Karpas-422 (cell line): ENCODE results near the gene CDS2. TPM values are rescaled to one million over a fixed set of nuclear protein-coding genes. Genes with fewer than 3 reads are reported as not detected.

ENCODE experiments used
- DNase-seq: peaks from one replicate; pipeline ENCODE4 v3.0.0-alpha.2; 2015
- H2AFZ ChIP-seq: fragments of 200-600 bp; sonication (generic); 2 replicates; pipeline ENCODE4 v1.6.1; 2014; ENCODE audit warnings: antibody characterized with exemption, low read length, mixed read lengths
- H3K27ac ChIP-seq: fragments of 200-600 bp; sonication (generic); 2 replicates; pipeline ENCODE4 v1.5.1; 2014; ENCODE audit warnings: mild to moderate bottlenecking, low read length, moderate library complexity
- H3K27me3 ChIP-seq: fragments of 200-600 bp; sonication (generic); 2 replicates; pipeline ENCODE4 v1.6.1; 2014; ENCODE audit warnings: low read length, mixed read lengths
- H3K36me3 ChIP-seq: fragments of 200-600 bp; sonication (generic); 2 replicates; pipeline ENCODE4 v1.6.1; 2014; ENCODE audit warnings: low read length, mixed read lengths; ENCODE audit not compliant: insufficient read depth
- H3K4me1 ChIP-seq: fragments of 200-600 bp; sonication (generic); 2 replicates; pipeline ENCODE4 v1.6.1; 2014; ENCODE audit warnings: mild to moderate bottlenecking, low read length, mixed read lengths
- H3K4me2 ChIP-seq: fragments of 200-600 bp; sonication (generic); 2 replicates; pipeline ENCODE4 v1.6.1; 2014; ENCODE audit warnings: low read length, low read depth, mild to moderate bottlenecking; ENCODE audit not compliant: poor library complexity, severe bottlenecking
- H3K4me3 ChIP-seq: fragments of 200-600 bp; sonication (generic); 2 replicates; pipeline ENCODE4 v1.5.1; 2014; ENCODE audit warnings: mild to moderate bottlenecking, antibody characterized with exemption, low read length, mixed read lengths
- H3K79me2 ChIP-seq: fragments of 200-600 bp; sonication (generic); 2 replicates; pipeline ENCODE4 v1.6.1; 2014; ENCODE audit warnings: mild to moderate bottlenecking, low read length, mixed read lengths
- H3K9ac ChIP-seq: fragments of 200-600 bp; sonication (generic); 2 replicates; pipeline ENCODE4 v1.6.0; 2014; ENCODE audit warnings: low read length
- H3K9me2 ChIP-seq: fragments of 200-600 bp; sonication (generic), shearing (Covaris generic); replicated peaks from 2 replicates; pipeline ENCODE4 v1.6.0; 2014; ENCODE audit warnings: mild to moderate bottlenecking, low read length, moderate library complexity; ENCODE audit not compliant: insufficient read depth
- H3K9me3 ChIP-seq: fragments of 300-700, 200-600 bp; sonication (generic); 2 replicates; pipeline ENCODE4 v1.6.1; 2014; ENCODE audit warnings: low read length, mixed read lengths
- H4K20me1 ChIP-seq: fragments of 200-600 bp; sonication (generic); 2 replicates; pipeline ENCODE4 v1.6.1; 2014; ENCODE audit warnings: mild to moderate bottlenecking, antibody characterized with exemption, low read length, low read depth; ENCODE audit not compliant: insufficient read depth
- total RNA-seq: library from RNA; depleted of rRNA; stranded (reverse); fragments of >200 nt; shearing (Covaris generic); gene quantifications from 2 replicates; pipeline ENCODE4 v1.2.3, GENCODE V29; 2014; ENCODE audit warnings: low replicate concordance

The CDS2 gene
- total RNA-seq, 1 experiment from 2014 or later, result 26.8 TPM

GRCh38 chr20:5216663-5217062, 89.9 kb downstream of the CDS2 start:
- Histone ChIP-seq H3K79me2 (no peaks in the 10 kb centered on the region), H3K27me3 (no peaks in the 10 kb centered on the region), H4K20me1 (no peaks in the 10 kb centered on the region), H3K9ac (no peak overlapping the region), H3K36me3 (no peaks in the 10 kb centered on the region), H3K27ac (no peak overlapping the region), H3K9me2 (no peaks in the 10 kb centered on the region), H2AFZ (no peak overlapping the region), H3K9me3 (no peaks in the 10 kb centered on the region), H3K4me2 (no peak overlapping the region), H3K4me3 (no peak overlapping the region), H3K4me1 (peaks cover 14% of the 10 kb centered on the region)
- no peak for DNase-seq

- Histone ChIP-seq H3K36me3 (no peaks in the 10 kb centered on the region), H2AFZ (no peak overlapping the region), H3K4me3 (no peak overlapping the region), H3K4me2 (no peak overlapping the region), H3K79me2 (no peaks in the 10 kb centered on the region), H3K27ac (no peak overlapping the region), H3K9me3 (no peaks in the 10 kb centered on the region), H3K9me2 (no peaks in the 10 kb centered on the region), H3K27me3 (no peaks in the 10 kb centered on the region), H3K4me1 (peaks cover 14% of the 10 kb centered on the region), H4K20me1 (no peaks in the 10 kb centered on the region), H3K9ac (no peak overlapping the region)
- no peak for DNase-seq
These were observed 90.8 kb downstream of the CDS2 start for GRCh38 chr20:5217616-5218015.

GRCh38 chr20:5220321-5221060, 93.7 kb downstream of the CDS2 start:
- no peak overlapping the region for H3K4me2 ChIP-seq
- H2AFZ ChIP-seq, result no peak overlapping the region
- DNase-seq, result no peak
- no peaks in the 10 kb centered on the region for H3K9me3 ChIP-seq
- peaks cover 7% of the 10 kb centered on the region for H3K4me1 ChIP-seq
- no peaks in the 10 kb centered on the region for H3K9me2 ChIP-seq
- no peaks in the 10 kb centered on the region for H4K20me1 ChIP-seq
- H3K9ac ChIP-seq, result no peak overlapping the region
- no peaks in the 10 kb centered on the region for H3K27me3 ChIP-seq
- H3K27ac ChIP-seq, result no peak overlapping the region
- no peaks in the 10 kb centered on the region for H3K79me2 ChIP-seq
- no peaks in the 10 kb centered on the region for H3K36me3 ChIP-seq
- H3K4me3 ChIP-seq, result no peak overlapping the region

GRCh38 chr20:5221061-5221430, 94.2 kb downstream of the CDS2 start:
- DNase-seq, result no peak
- H3K4me1 ChIP-seq, result peaks cover 2% of the 10 kb centered on the region; the same call in 1 of the 2 replicates
- H3K27ac ChIP-seq, result no peak overlapping the region
- no peaks in the 10 kb centered on the region for H3K9me2 ChIP-seq
- H3K9me3 ChIP-seq, result no peaks in the 10 kb centered on the region
- no peaks in the 10 kb centered on the region for H3K79me2 ChIP-seq
- H3K4me2 ChIP-seq, result no peak overlapping the region
- no peak overlapping the region for H3K4me3 ChIP-seq
- no peaks in the 10 kb centered on the region for H3K27me3 ChIP-seq
- H3K9ac ChIP-seq, result no peak overlapping the region
- H4K20me1 ChIP-seq, result no peaks in the 10 kb centered on the region
- H3K36me3 ChIP-seq, result no peaks in the 10 kb centered on the region
- no peak overlapping the region for H2AFZ ChIP-seq

GRCh38 chr20:5222919-5223634, 96.3 kb downstream of the CDS2 start:
- no peaks in the 10 kb centered on the region for H3K9me2 ChIP-seq
- H2AFZ ChIP-seq, result no peak overlapping the region
- H3K9ac ChIP-seq, result no peak overlapping the region
- peak; percentile 88 for DNase-seq
- no peak overlapping the region for H3K27ac ChIP-seq
- no peaks in the 10 kb centered on the region for H3K4me1 ChIP-seq
- H3K4me2 ChIP-seq, result no peak overlapping the region
- H3K27me3 ChIP-seq, result no peaks in the 10 kb centered on the region
- no peaks in the 10 kb centered on the region for H3K9me3 ChIP-seq
- H4K20me1 ChIP-seq, result no peaks in the 10 kb centered on the region
- H3K36me3 ChIP-seq, result no peaks in the 10 kb centered on the region
- H3K79me2 ChIP-seq, result no peaks in the 10 kb centered on the region
- no peak overlapping the region for H3K4me3 ChIP-seq

GRCh38 chr20:5230544-5230943, 103.7 kb downstream of the CDS2 start:
- Histone ChIP-seq H2AFZ (no peak overlapping the region), H3K4me3 (no peak overlapping the region), H3K36me3 (no peaks in the 10 kb centered on the region), H3K9me2 (no peaks in the 10 kb centered on the region), H3K27me3 (no peaks in the 10 kb centered on the region), H3K9ac (no peak overlapping the region), H3K4me1 (no peaks in the 10 kb centered on the region), H3K4me2 (no peak overlapping the region), H3K79me2 (no peaks in the 10 kb centered on the region), H4K20me1 (no peaks in the 10 kb centered on the region), H3K9me3 (no peaks in the 10 kb centered on the region), H3K27ac (no peak overlapping the region)
- no peak for DNase-seq

GRCh38 chr20:5234158-5234557, 107.3 kb downstream of the CDS2 start:
- H3K4me1 ChIP-seq, result no peaks in the 10 kb centered on the region
- H3K36me3 ChIP-seq, result no peaks in the 10 kb centered on the region
- H3K79me2 ChIP-seq, result no peaks in the 10 kb centered on the region
- no peaks in the 10 kb centered on the region for H3K27me3 ChIP-seq
- H3K9ac ChIP-seq, result no peak overlapping the region
- no peak overlapping the region for H3K4me2 ChIP-seq
- H3K9me3 ChIP-seq, result no peaks in the 10 kb centered on the region
- H3K27ac ChIP-seq, result no peak overlapping the region
- H3K9me2 ChIP-seq, result no peaks in the 10 kb centered on the region
- no peak overlapping the region for H2AFZ ChIP-seq
- DNase-seq, result peak; percentile 16
- no peaks in the 10 kb centered on the region for H4K20me1 ChIP-seq
- H3K4me3 ChIP-seq, result no peak overlapping the region

- DNase-seq, result no peak
- Histone ChIP-seq H2AFZ (no peak overlapping the region), H3K4me3 (no peak overlapping the region), H3K9ac (no peak overlapping the region), H4K20me1 (no peaks in the 10 kb centered on the region), H3K27me3 (no peaks in the 10 kb centered on the region), H3K27ac (no peak overlapping the region), H3K9me2 (no peaks in the 10 kb centered on the region), H3K4me2 (no peak overlapping the region), H3K4me1 (no peaks in the 10 kb centered on the region), H3K79me2 (no peaks in the 10 kb centered on the region), H3K36me3 (no peaks in the 10 kb centered on the region), H3K9me3 (no peaks in the 10 kb centered on the region)
These were observed 108.2 kb downstream of the CDS2 start for GRCh38 chr20:5234978-5235377.
